GM12878 (cell line): ENCODE measurements around the gene CHDH. TPM values are rescaled to one million over a fixed set of nuclear protein-coding genes. Genes with fewer than 3 reads are reported as not detected.

Experiments used
- ATAC-seq: fragments of 200-7000 bp; cut with Tn5 transposase; 3 replicates; pipeline ENCODE4 v1.9.1; 2020; ENCODE audit warnings: mild to moderate bottlenecking, moderate library complexity
- BruUV-seq: library from RNA; stranded (reverse); fragments of 400-500 nt; replicated peaks from 2 replicates; lab custom pipeline; 2021; lab: Mats Ljungman, UMichigan
- CTCF ChIA-PET: fragments of 300-600 bp; sonication (Branson Sonifier 250); formaldehyde crosslinking; extraction: SDS; loops from one replicate; lab custom pipeline; 2021; ENCODE audit warnings: inconsistent platforms; lab: Yijun Ruan, JAX
- POLR2A ChIA-PET: fragments of 350-600 bp; formaldehyde crosslinking; extraction: SDS; loops from one replicate; lab custom pipeline; 2021; ENCODE audit warnings: inconsistent platforms; lab: Charles Lee
- RAD21 ChIA-PET: fragments of 300-600 bp; sonication (Branson Sonifier 250); formaldehyde crosslinking; loops from one replicate; lab custom pipeline; 2023; ENCODE audit warnings: antibody characterized with exemption; ENCODE audit not compliant: unreplicated experiment; lab: Charles Lee
- SMC1A ChIA-PET: fragments of 300-600 bp; sonication (Branson Sonifier 250); formaldehyde crosslinking; loops from one replicate; lab custom pipeline; 2023; ENCODE audit not compliant: unreplicated experiment, uncharacterized antibody; lab: Charles Lee
- DNase-seq: peaks from one replicate; pipeline ENCODE4 v3.0.0-alpha.2; 2011; ENCODE audit warnings: low read depth, low spot score
- FAIRE-seq: peaks from 3 replicates; lab custom pipeline; 2011; peaks lifted over from hg19 to GRCh38; lab: Jason Lieb, UNC
- H2AFZ ChIP-seq: 2 replicates; pipeline ENCODE4 v1.6.0; 2011; ENCODE audit warnings: low read depth, low read length, control low read depth; ENCODE audit not compliant: control insufficient read depth
- H3K27ac ChIP-seq: 2 replicates; pipeline ENCODE4 v1.5.1; 2011; ENCODE audit warnings: control low read depth; ENCODE audit not compliant: control insufficient read depth, insufficient read depth
- H3K27me3 ChIP-seq, 2 experiments: replicated peaks in 1 of 2; 2 replicates each; pipeline versions ENCODE4 v1.6.0 to v1.6.1; 2011; ENCODE audit warnings: low read length in 1 of 2; ENCODE audit not compliant: control insufficient read depth in 2 of 2, insufficient read depth in 2 of 2
- H3K36me3 ChIP-seq, 2 experiments: 2 replicates each; pipeline ENCODE4 v1.5.1; 2011; ENCODE audit warnings: low read length in 1 of 2; ENCODE audit not compliant: control insufficient read depth in 2 of 2, insufficient read depth in 2 of 2
- H3K4me1 ChIP-seq: 2 replicates; pipeline ENCODE4 v1.6.1; 2011; ENCODE audit warnings: mild to moderate bottlenecking, low read length, moderate library complexity, mixed read lengths; ENCODE audit not compliant: control insufficient read depth, insufficient read depth
- H3K4me2 ChIP-seq: 2 replicates; pipeline ENCODE4 v1.6.0; 2011; ENCODE audit warnings: control low read depth; ENCODE audit not compliant: control insufficient read depth, insufficient read depth
- H3K4me3 ChIP-seq: fragments of 200-600 bp; sonication (generic); 2 replicates; pipeline ENCODE4 v1.5.1; 2016
- H3K79me2 ChIP-seq: 2 replicates; pipeline ENCODE4 v1.6.0; 2011; ENCODE audit warnings: low read length; ENCODE audit not compliant: control insufficient read depth, insufficient read depth
- H3K9ac ChIP-seq: 2 replicates; pipeline ENCODE4 v1.8.0; 2011; ENCODE audit warnings: low read length, control low read depth, mixed read lengths; ENCODE audit not compliant: control insufficient read depth, insufficient read depth
- H3K9me3 ChIP-seq: replicated peaks from 3 replicates; pipeline ENCODE4 v1.5.1; 2011; ENCODE audit warnings: mild to moderate bottlenecking, low read length; ENCODE audit not compliant: control insufficient read depth, insufficient read depth
- H4K20me1 ChIP-seq: 2 replicates; pipeline ENCODE4 v1.6.0; 2011; ENCODE audit not compliant: control insufficient read depth, insufficient read depth
- EZH2 ChIP-seq: IDR thresholded peaks from 2 replicates; pipeline ENCODE4 v1.6.1; 2012; ENCODE audit warnings: low read depth, mild to moderate bottlenecking, control low read depth, inconsistent platforms, low read length, borderline replicate concordance; ENCODE audit not compliant: control insufficient read depth
- MTA3 ChIP-seq: IDR thresholded peaks from 2 replicates; pipeline ENCODE4 v1.6.1; 2012; ENCODE audit warnings: low read length, inconsistent platforms, borderline replicate concordance
- TAF1 ChIP-seq: IDR thresholded peaks from 2 replicates; pipeline ENCODE4 v1.6.1; 2011; ENCODE audit warnings: mild to moderate bottlenecking, low read depth, low read length, borderline replicate concordance
- ZBTB40 ChIP-seq: fragments of 450-650 bp; IDR thresholded peaks from 2 replicates; pipeline ENCODE4 v1.6.1; 2016; ENCODE audit warnings: mild to moderate bottlenecking, moderate library complexity, borderline replicate concordance
- WGBS: methylation state at CpG from one replicate; pipeline ENCODE4 v1.1.6; 2016; ENCODE audit warnings: low lambda C conversion rate; ENCODE audit not compliant: insufficient replicate concordance, insufficient coverage; ENCODE audit errors: missing lambda C conversion rate; 5-methylcytosine and 5-hydroxymethylcytosine counted together
- in situ Hi-C: fragments of 300-500 bp; cut with MboI; formaldehyde crosslinking; loops from 9 replicates; pipeline ENCODE4 v1.14.3; 2018; ENCODE audit warnings: mixed read lengths
- intact Hi-C: fragments of 100-400 bp; cut with micrococcal nuclease; formaldehyde crosslinking; loops from one replicate; pipeline ENCODE4 v1.14.2; 2022; ENCODE audit not compliant: unreplicated experiment
- polyA plus RNA-seq, 11 experiments: library from polyadenylated mRNA; depleted of rRNA in 4 of 11; unstranded in 6 of 11; stranded (reverse) in 5 of 11; fragments of >200 nt; fragmentation: Nextera tagmentation in 4 of 11; fragmentation: Illumina TruSeq in 1 of 11; extraction: Ambion mirVana in 4 of 11; extraction: Trizol in 1 of 11; gene quantifications; 1 replicate in 1 of 11; 2 replicates in 10 of 11; pipeline versions ENCODE4 v1.2.1 to v1.2.3, GENCODE V29; 2011 to 2016; ENCODE audit warnings: inconsistent platforms in 2 of 11, missing spikeins in 2 of 11, low read depth in 1 of 11
- total RNA-seq, 4 experiments: library from RNA; depleted of rRNA in 3 of 4; stranded (reverse); fragments of >200 nt in 3 of 4; fragmentation: Illumina TruSeq in 1 of 4; extraction: Trizol in 1 of 4; gene quantifications; 2 replicates each; pipeline versions ENCODE4 v1.2.1 to v1.2.3, GENCODE V29; 2013 to 2021
- TF ChIP-seq, protein P1 (sequence below): fragments of 450-650 bp; IDR thresholded peaks from 2 replicates; pipeline ENCODE4 v1.6.1; 2017; ENCODE audit warnings: borderline replicate concordance
- TF ChIP-seq, protein P2 (sequence below): fragments of 450-650 bp; IDR thresholded peaks from 2 replicates; pipeline ENCODE4 v1.6.1; 2018; ENCODE audit warnings: mild to moderate bottlenecking, low read depth, moderate library complexity; ENCODE audit not compliant: partially characterized antibody

The CHDH gene
- total and polyA plus RNA-seq, 10 of the 15 experiments (the other 5 are each of a cell fraction or from before 2014, with no cell fraction given) = 0.95 to 8.3 (median 2.9) TPM

GRCh38 chr3:53858096-53858741 is 12.0 kb upstream of the CHDH start:
- no peak for DNase-seq
- TF ChIP-seq, protein P1, sequence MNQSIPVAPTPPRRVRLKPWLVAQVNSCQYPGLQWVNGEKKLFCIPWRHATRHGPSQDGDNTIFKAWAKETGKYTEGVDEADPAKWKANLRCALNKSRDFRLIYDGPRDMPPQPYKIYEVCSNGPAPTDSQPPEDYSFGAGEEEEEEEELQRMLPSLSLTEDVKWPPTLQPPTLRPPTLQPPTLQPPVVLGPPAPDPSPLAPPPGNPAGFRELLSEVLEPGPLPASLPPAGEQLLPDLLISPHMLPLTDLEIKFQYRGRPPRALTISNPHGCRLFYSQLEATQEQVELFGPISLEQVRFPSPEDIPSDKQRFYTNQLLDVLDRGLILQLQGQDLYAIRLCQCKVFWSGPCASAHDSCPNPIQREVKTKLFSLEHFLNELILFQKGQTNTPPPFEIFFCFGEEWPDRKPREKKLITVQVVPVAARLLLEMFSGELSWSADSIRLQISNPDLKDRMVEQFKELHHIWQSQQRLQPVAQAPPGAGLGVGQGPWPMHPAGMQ = no peak
- TF ChIP-seq, protein P2, sequence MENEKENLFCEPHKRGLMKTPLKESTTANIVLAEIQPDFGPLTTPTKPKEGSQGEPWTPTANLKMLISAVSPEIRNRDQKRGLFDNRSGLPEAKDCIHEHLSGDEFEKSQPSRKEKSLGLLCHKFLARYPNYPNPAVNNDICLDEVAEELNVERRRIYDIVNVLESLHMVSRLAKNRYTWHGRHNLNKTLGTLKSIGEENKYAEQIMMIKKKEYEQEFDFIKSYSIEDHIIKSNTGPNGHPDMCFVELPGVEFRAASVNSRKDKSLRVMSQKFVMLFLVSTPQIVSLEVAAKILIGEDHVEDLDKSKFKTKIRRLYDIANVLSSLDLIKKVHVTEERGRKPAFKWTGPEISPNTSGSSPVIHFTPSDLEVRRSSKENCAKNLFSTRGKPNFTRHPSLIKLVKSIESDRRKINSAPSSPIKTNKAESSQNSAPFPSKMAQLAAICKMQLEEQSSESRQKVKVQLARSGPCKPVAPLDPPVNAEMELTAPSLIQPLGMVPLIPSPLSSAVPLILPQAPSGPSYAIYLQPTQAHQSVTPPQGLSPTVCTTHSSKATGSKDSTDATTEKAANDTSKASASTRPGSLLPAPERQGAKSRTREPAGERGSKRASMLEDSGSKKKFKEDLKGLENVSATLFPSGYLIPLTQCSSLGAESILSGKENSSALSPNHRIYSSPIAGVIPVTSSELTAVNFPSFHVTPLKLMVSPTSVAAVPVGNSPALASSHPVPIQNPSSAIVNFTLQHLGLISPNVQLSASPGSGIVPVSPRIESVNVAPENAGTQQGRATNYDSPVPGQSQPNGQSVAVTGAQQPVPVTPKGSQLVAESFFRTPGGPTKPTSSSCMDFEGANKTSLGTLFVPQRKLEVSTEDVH = no peak
- TF ChIP-seq TAF1 (no peak), ZBTB40 (no peak), EZH2 (no peak), MTA3 (no peak)
- Histone ChIP-seq H3K27me3 (no peaks in the 10 kb centered on the region), H3K9ac (no peak overlapping the region), H3K4me1 (peaks cover 14% of the 10 kb centered on the region), H3K27ac (no peak overlapping the region), H4K20me1 (no peaks in the 10 kb centered on the region), H3K36me3 (peaks cover 0 to 7% of the 10 kb centered on the region in 2 experiments; a peak in 2 of 4 replicates), H2AFZ (no peak overlapping the region), H3K4me2 (no peak overlapping the region), H3K4me3 (no peak overlapping the region), H3K79me2 (no peaks in the 10 kb centered on the region), H3K9me3 (no peaks in the 10 kb centered on the region)
- in situ Hi-C loops = no loop called here
- intact Hi-C loops = no loop called here
- ATAC-seq = no peak; the same call in 2 of the 3 replicates
- ChIA-PET SMC1A (interaction anchor here (2.2 kb wide), 1 partner anchor 10 kb away, joined by 11 read pairs; no protein-coding TSS in a partner anchor), RAD21 (no interaction called here), CTCF (interaction anchor here (1.4 kb wide), 1 partner anchor 13 kb away, joined by 4 read pairs; no protein-coding TSS in a partner anchor), POLR2A (no interaction called here)
- no peak for FAIRE-seq
- 58% methylated on average over 7 of the region's 7 CpGs for WGBS
- no TSS peak for BruUV-seq
